GM19193 (cell line): Measurements from ENCODE around the gene ZNF836.

Source experiments
- POLR2A ChIP-seq: IDR thresholded peaks from 4 replicates; pipeline ENCODE4 v1.6.1; 2011; ENCODE audit not compliant: insufficient read depth, insufficient read length; ENCODE audit errors: extremely low read depth

ZNF836 gene

GRCh38 chr19:52191389-52191788 lies 20.0 kb upstream of the ZNF836 start:
- no peak for TF ChIP-seq POLR2A

GRCh38 chr19:52190487-52191293 lies 19.3 kb upstream of the ZNF836 start:
- TF ChIP-seq POLR2A = no peak

GRCh38 chr19:52189735-52190486 lies 18.5 kb upstream of the ZNF836 start, which contains the start of gene PPP2R1A:
Gene PPP2R1A, plus strand, starts transcription at chr19:52190052. Its CDS starts 45 bp downstream, at chr19:52190097.
- TF ChIP-seq POLR2A = peak; percentile 80

- peak; percentile 47 for TF ChIP-seq POLR2A
These were observed 17.7 kb upstream of the ZNF836 start for GRCh38 chr19:52188822-52189734.

- TF ChIP-seq POLR2A = no peak
These were observed 16.0 kb upstream of the ZNF836 start for GRCh38 chr19:52187407-52187806.

GRCh38 chr19:52176574-52176973 lies 5.2 kb upstream of the ZNF836 start:
- no peak for TF ChIP-seq POLR2A

- TF ChIP-seq POLR2A = no peak
These were observed 926 bp upstream of the ZNF836 start for GRCh38 chr19:52172347-52172746.

- TF ChIP-seq POLR2A = no peak
These were observed 529 bp downstream of the ZNF836 start for GRCh38 chr19:52170863-52171320.

GRCh38 chr19:52170304-52170703 lies 1.1 kb downstream of the ZNF836 start:
- no peak for TF ChIP-seq POLR2A

- TF ChIP-seq POLR2A = no peak
These were observed 15.6 kb downstream of the ZNF836 start for GRCh38 chr19:52155596-52156359.

- TF ChIP-seq POLR2A = no peak
These were observed 23.2 kb downstream of the ZNF836 start for GRCh38 chr19:52148256-52148655.

GRCh38 chr19:52142001-52142595 lies 29.3 kb downstream of the ZNF836 start:
- no peak for TF ChIP-seq POLR2A

- no peak for TF ChIP-seq POLR2A
These were observed 30.2 kb downstream of the ZNF836 start for GRCh38 chr19:52141203-52141602.
